ENCODE measurements around the gene ABO.

The ABO gene

GRCh38 chr9:133303266-133304157 is 28.5 kb upstream of the ABO start:
- TF ChIP-seq GATA3 (IDR thresholded peaks at IDR 0.05; ENCODE audit: low read depth, low read length) (no peak), GATA2 (IDR thresholded peaks at IDR 0.05; ENCODE audit: low read depth, low read length) (no peak)

GRCh38 chr9:133301253-133302230 is 26.5 kb upstream of the ABO start:
- no peak for TF ChIP-seq GATA3 (IDR thresholded peaks at IDR 0.05; ENCODE audit: low read depth, low read length)

GRCh38 chr9:133294257-133294656 is 19.3 kb upstream of the ABO start:
- no peak for TF ChIP-seq GATA3 (IDR thresholded peaks at IDR 0.05; ENCODE audit: low read depth, low read length)
- no peak for TF ChIP-seq GATA2 (IDR thresholded peaks at IDR 0.05; ENCODE audit: low read depth, low read length)

GRCh38 chr9:133290751-133291302 is 15.8 kb upstream of the ABO start:
- TF ChIP-seq GATA2 (IDR thresholded peaks at IDR 0.05; ENCODE audit: low read depth, low read length) (no peak), GATA3 (IDR thresholded peaks at IDR 0.05; ENCODE audit: low read depth, low read length) (no peak)

- TF ChIP-seq GATA2 (IDR thresholded peaks at IDR 0.05; ENCODE audit: low read depth, low read length) = no peak
- TF ChIP-seq GATA3 (IDR thresholded peaks at IDR 0.05; ENCODE audit: low read depth, low read length) = no peak
Measured at GRCh38 chr9:133286523-133286922, 11.5 kb upstream of the ABO start.

- TF ChIP-seq GATA2 (IDR thresholded peaks at IDR 0.05; ENCODE audit: low read depth, low read length) (no peak), GATA3 (IDR thresholded peaks at IDR 0.05; ENCODE audit: low read depth, low read length) (no peak)
Measured at GRCh38 chr9:133285252-133285775, 10.3 kb upstream of the ABO start.

GRCh38 chr9:133284362-133284761 is 9.4 kb upstream of the ABO start:
- TF ChIP-seq GATA2 (IDR thresholded peaks at IDR 0.05; ENCODE audit: low read depth, low read length) (no peak), GATA3 (IDR thresholded peaks at IDR 0.05; ENCODE audit: low read depth, low read length) (no peak)

GRCh38 chr9:133282464-133283238 is 7.7 kb upstream of the ABO start:
- no peak for TF ChIP-seq GATA2 (IDR thresholded peaks at IDR 0.05; ENCODE audit: low read depth, low read length)
- TF ChIP-seq GATA3 (IDR thresholded peaks at IDR 0.05; ENCODE audit: low read depth, low read length) = no peak

- TF ChIP-seq GATA3 (IDR thresholded peaks at IDR 0.05; ENCODE audit: low read depth, low read length) (no peak), GATA2 (IDR thresholded peaks at IDR 0.05; ENCODE audit: low read depth, low read length) (no peak)
Measured at GRCh38 chr9:133280392-133280791, 5.4 kb upstream of the ABO start.

GRCh38 chr9:133278161-133279114 is 3.4 kb upstream of the ABO start:
- TF ChIP-seq GATA3 (IDR thresholded peaks at IDR 0.05; ENCODE audit: low read depth, low read length) (no peak), GATA2 (IDR thresholded peaks at IDR 0.05; ENCODE audit: low read depth, low read length) (no peak)

- TF ChIP-seq GATA2 (IDR thresholded peaks at IDR 0.05; ENCODE audit: low read depth, low read length) (no peak), GATA3 (IDR thresholded peaks at IDR 0.05; ENCODE audit: low read depth, low read length) (no peak)
Measured at GRCh38 chr9:133277467-133277866, 2.5 kb upstream of the ABO start.

GRCh38 chr9:133276923-133277322 is 1.9 kb upstream of the ABO start:
- TF ChIP-seq GATA2 (IDR thresholded peaks at IDR 0.05; ENCODE audit: low read depth, low read length) = no peak
- TF ChIP-seq GATA3 (IDR thresholded peaks at IDR 0.05; ENCODE audit: low read depth, low read length) = no peak

Measured in SH-SY5Y (cell line).